Activated T-helper 1 cell treated with Interleukin-2 at 50 U/mL for 16 hours (primary cell): Measurements from ENCODE around the gene DEF6.

Source experiments
- DNase-seq: peaks from one replicate; pipeline ENCODE4 v3.0.0-alpha.2; 2020; ENCODE audit warnings: low read depth

The DEF6 gene, protein sequence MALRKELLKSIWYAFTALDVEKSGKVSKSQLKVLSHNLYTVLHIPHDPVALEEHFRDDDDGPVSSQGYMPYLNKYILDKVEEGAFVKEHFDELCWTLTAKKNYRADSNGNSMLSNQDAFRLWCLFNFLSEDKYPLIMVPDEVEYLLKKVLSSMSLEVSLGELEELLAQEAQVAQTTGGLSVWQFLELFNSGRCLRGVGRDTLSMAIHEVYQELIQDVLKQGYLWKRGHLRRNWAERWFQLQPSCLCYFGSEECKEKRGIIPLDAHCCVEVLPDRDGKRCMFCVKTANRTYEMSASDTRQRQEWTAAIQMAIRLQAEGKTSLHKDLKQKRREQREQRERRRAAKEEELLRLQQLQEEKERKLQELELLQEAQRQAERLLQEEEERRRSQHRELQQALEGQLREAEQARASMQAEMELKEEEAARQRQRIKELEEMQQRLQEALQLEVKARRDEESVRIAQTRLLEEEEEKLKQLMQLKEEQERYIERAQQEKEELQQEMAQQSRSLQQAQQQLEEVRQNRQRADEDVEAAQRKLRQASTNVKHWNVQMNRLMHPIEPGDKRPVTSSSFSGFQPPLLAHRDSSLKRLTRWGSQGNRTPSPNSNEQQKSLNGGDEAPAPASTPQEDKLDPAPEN

DNA sequence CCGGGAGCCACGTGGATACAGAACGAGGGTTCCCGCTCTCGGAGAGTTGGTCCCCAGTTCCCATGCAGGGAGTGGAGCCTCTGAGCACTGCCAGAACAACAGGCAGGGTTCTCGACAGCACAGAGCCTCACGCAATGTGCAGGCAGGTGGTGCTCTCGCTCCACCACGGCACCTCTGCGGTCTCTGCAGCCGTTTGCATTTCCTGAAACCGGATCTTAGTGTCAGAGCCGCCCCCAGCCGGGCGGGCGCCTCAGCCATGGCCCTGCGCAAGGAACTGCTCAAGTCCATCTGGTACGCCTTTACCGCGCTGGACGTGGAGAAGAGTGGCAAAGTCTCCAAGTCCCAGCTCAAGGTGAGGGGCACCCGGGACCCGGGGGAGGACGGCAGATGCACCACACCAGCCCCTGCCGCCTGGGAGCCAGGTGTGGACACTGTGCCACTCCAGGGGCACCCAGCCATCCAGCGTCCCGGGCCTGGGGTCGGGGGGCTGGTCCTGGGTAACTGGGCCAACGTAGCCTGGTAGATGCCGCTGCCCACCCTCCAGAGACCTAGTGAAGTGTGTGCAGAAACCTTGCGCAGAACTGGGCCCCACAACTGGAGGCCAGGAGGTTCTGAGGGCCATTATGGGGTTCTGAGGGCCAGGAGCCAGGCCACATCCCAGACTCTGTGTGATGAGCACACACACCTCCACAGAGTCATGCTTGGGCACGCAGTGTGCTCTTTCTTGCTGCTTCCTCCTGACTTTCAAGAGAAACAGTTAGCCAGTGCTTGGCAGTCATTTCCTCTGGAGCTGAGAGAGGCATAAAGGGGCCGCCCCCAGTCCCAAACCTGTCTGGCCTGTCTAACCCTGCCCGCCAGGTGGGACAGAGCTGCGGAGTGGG lies at the start of gene DEF6:
TSS of gene DEF6 (plus strand) at position 218 of the 881 bp plus-strand sequence. CDS start at position 257, 39 bp downstream.
- peak; percentile 81 for DNase-seq

GRCh38 chr6:35248300-35248699 lies 49.3 kb upstream of the DEF6 start:
- no peak for DNase-seq

- DNase-seq = no peak
These were observed 48.7 kb upstream of the DEF6 start for GRCh38 chr6:35248965-35249364.

DNA sequence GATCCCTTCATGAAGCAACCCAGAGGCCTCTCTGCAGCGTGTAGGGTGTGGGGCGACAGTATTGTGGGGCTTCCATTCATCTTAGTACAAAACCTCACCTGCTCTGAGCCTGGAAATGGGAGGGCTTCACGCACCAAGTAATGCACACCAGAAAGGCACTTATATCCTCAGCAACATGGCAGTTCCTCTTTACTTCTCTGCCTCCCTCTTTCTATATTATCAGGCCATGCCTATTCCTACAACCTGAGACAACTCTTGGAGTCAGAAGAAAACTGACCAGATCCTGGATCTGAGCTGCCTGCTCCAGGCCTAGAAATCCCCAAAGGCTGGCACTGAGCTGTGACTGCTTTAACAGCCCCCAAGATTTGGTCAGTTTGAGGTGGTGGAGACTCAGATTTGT lies 45.7 kb upstream of the DEF6 start:
- DNase-seq = no peak

DNA sequence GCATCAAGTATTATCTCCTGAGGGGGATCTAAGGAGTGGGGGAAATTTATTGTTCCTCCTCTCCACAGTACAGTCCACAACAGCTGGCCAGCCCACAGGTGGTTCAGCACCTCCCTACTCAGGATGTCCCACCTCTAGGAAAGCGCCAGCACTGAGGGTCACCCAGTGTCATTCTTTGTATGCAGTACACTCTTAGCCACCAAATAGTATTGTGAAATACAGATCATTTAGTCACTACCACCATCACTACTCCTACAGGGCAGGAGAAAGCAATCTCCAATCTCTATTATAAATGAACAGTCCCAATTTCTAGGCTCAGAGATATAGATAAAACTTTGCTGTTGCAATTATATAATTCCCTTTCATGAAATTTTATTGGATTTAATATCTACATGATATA lies 44.4 kb upstream of the DEF6 start:
- no peak for DNase-seq

GRCh38 chr6:35258336-35258735 lies 39.3 kb upstream of the DEF6 start:
- no peak for DNase-seq

GRCh38 chr6:35258858-35259193 lies 38.8 kb upstream of the DEF6 start:
- DNase-seq = no peak

GRCh38 chr6:35259194-35259947 lies 38.2 kb upstream of the DEF6 start, which contains the start of gene ZNF76:
Gene ZNF76, plus strand, starts transcription at chr6:35259735. Its CDS starts 21,417 bp downstream, at chr6:35281152.
- DNase-seq = peak; percentile 85

DNA sequence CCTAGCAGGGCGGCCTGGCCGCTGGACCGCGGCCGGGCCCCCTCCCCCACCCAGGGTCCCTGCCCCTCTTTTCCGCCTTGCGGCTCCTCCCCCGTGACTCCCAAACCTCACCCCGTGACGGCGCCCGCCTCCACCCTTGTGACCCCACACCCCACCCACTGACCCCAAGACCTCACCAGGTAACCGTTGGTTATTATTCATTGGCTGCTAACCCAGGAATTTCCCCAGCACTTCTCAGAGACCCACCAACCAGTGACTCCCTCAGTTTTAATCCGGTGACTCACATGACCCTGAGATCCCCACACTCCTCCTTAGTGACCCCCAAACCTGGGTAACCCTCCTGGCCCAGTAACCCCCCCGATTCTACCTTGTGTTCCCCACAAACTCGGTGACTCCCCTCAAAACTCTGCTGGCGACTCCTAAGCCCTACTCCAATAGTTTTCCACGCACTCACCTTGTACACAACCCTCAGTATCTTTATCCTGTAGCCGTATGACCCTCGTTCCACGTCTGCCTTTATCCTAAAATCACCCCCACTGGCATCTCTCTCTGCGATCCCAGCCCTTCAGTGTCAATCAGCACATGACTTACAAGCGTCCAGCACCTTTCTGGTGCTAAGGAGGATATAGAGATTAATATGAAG lies 37.5 kb upstream of the DEF6 start:
- peak; percentile 55 for DNase-seq

- DNase-seq = no peak
These were observed 36.7 kb upstream of the DEF6 start for GRCh38 chr6:35260591-35261570.

- DNase-seq = no peak
These were observed 35.0 kb upstream of the DEF6 start for GRCh38 chr6:35262596-35262995.

GRCh38 chr6:35264550-35265274 lies 32.9 kb upstream of the DEF6 start:
- DNase-seq = no peak

- DNase-seq = no peak
These were observed 32.1 kb upstream of the DEF6 start for GRCh38 chr6:35265523-35265922.

- no peak for DNase-seq
These were observed 30.2 kb upstream of the DEF6 start for GRCh38 chr6:35267446-35267845.

DNA sequence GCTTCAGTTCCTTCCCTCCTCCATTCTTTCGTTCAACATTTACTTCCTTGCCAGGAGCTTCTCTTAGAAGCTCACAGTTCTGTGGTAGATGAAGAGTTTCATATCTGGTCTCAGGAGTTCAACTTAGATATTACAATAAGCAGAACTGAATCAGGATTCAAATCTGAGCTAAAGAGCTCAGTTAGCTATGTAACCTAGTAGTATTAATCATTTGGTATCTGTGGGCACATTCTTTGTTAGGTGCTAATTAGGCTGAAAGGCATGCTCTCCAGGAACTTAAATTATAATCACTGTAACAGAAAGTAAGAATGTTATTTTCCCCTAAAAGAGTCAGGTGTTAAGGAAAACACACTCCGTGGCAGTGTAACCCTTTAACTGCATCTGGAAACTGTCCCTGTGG lies 29.7 kb upstream of the DEF6 start:
- no peak for DNase-seq

DNA sequence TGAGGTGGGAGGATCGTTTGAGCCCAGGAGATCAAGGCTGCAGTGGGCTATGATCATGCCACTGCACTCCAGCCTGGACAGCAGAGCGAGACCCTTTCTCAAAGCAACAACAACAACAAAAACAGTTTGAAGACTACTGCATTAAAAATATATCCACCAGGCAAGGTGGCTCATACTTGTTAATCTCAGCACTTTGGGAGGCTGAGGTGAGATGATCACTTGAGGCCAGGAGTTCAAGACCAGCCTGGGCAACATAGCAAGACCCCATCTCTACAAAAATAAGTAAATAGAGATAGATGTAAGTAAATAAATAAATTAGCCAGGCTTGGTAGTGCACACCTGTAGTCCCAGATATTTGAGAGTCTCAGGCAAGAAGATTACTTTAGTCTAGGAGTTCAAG lies 25.6 kb upstream of the DEF6 start:
- DNase-seq = no peak

DNA sequence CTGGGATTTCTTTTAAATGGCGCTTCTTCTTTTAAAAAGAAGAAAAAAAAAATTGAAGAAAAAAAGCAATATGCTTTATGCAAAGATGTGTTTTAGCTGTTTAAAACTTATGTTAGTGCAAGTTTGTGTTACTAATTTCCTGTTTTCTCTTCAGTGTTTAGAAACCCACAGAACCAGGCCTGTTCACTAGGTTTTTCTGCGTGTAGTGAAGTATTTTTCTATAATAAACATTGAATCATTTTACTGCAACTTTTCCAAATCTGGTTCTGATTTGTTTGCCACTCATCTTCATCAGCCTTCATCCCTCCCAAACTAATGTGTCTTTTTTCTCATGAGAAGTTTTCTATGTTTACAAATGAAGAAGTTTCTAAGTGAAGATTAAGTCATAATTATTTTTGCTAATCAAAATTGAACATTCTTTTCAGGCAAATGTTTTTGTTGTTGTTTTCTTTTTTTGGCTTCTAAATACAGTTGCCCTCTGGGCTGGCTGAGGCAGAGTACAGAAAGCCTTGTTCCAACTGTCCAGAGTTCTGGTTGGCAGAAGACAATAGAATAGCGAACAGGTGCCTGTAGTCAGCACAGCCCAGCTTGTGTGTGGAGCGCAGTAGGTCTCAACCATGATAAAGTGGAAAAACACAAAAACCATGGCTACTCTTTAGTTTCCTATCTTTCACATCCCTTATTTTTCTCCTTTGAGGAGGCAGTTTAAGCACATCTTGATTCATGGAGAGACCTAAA lies 23.6 kb upstream of the DEF6 start:
- DNase-seq = no peak

DNA sequence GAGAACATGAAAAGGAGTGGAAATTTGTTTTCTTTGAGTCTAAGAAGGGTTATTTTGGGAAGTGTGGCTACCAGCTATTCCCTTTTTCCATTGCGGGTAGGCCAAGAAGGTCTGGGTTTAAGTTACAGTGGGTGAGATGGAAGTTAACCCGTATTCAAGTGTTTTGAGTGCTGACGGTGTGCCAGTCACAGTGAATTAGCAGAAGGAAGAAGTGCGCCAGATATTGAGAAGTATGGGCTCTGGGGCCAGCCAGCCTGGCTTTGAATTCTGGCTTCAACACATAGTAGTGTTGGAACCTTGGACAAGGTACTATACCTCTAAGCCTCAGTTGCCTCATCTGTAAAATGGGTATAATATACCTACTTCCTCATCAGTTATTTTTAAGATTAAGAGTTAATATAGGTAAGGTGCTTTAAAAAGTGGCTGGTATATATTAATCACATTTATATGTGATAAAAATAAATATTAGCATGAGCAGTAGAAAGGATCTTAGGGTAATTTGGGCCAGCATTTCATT lies 21.8 kb upstream of the DEF6 start:
- DNase-seq = no peak

DNA sequence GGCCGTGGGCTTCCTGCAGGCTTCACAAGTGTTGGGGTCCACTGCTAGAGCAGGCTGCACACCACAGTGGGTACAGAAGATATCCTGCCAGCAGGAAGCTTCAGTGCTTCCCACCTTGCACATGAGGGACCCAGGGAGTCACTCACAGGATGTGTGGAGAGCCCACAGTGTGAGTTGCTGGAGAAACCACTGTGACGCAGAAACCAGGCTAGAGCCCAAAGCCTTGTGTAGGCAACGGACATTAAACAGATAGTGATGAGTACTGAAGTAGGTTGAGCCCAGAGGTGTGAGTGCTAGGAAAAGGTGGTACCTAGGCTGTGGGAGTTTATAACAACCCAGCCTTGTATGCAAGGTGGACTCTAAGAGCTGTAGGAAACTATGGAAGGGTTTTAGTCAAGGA lies 18.9 kb upstream of the DEF6 start:
- DNase-seq = no peak
